Measurements from ENCODE around the gene ENO4.

- TF ChIP-seq CREB1 (IDR thresholded peaks at IDR 0.05; ENCODE audit: low read depth) (no peak), USF1 (IDR thresholded peaks at IDR 0.05) (no peak), EGR1 (IDR thresholded peaks at IDR 0.05) (no peak), RAD21 (IDR thresholded peaks at IDR 0.05; ENCODE audit: low read depth) (no peak)
These were observed 41.9 kb downstream of the ENO4 start for GRCh38 chr10:116891208-116891607.
